Measurements from ENCODE around the gene RPS26. TPM values are rescaled to one million over a fixed set of nuclear protein-coding genes. Genes with fewer than 3 reads are reported as not detected.

Gene RPS26
- total RNA-seq, 2 experiments from 2014 or later: 118 to 126 TPM

- intact Hi-C loops (cut with DNase I, micrococcal nuclease): loop anchor here in 1 of 2 experiments (1.0 kb wide), 1 partner anchor 33 kb away; the partner anchor contains the start of gene RPS26
- Histone ChIP-seq H3K4me3 (ENCODE audit: low read length) (peak overlapping the region; percentile 70), H3K4me1 (ENCODE audit: insufficient read depth, low read length) (peaks cover 22% of the 10 kb centered on the region), H3K27me3 (ENCODE audit: control insufficient read depth in 1 of 2, insufficient read depth in 2 of 2, low read length in 2 of 2) (no peaks in the 10 kb centered on the region), H3K27ac (ENCODE audit: low read depth in 1 of 2, low read length in 2 of 2) (peak overlapping the region; percentile 30 to 36), H3K36me3 (ENCODE audit: insufficient read depth, low read length) (no peaks in the 10 kb centered on the region), H3K9me3 (ENCODE audit: control insufficient read depth in 1 of 2, insufficient read depth in 1 of 2, low read length in 2 of 2) (no peaks in the 10 kb centered on the region)
- H3K36me3 Mint-ChIP-seq (ENCODE audit: low read depth): no peaks in the 10 kb centered on the region
- POLR2A ChIA-PET: interaction anchor here (0.6 to 2.2 kb wide), 15 partner anchors 11 to 265 kb away, joined by 3 to 17 read pairs (median 4); partner anchors contain the start of genes DGKA, IKZF4, PA2G4 and RAB5B
- peaks cover 19% of the 10 kb centered on the region for H3K4me1 Mint-ChIP-seq (ENCODE audit: low read depth)
- H3K4me3 Mint-ChIP-seq: peak overlapping the region; percentile 88
- DNase-seq: peak; percentile 57 to 87 (median 64)
- ATAC-seq (ENCODE audit: poor library complexity): peak; percentile 89
- TF ChIP-seq, protein P1, sequence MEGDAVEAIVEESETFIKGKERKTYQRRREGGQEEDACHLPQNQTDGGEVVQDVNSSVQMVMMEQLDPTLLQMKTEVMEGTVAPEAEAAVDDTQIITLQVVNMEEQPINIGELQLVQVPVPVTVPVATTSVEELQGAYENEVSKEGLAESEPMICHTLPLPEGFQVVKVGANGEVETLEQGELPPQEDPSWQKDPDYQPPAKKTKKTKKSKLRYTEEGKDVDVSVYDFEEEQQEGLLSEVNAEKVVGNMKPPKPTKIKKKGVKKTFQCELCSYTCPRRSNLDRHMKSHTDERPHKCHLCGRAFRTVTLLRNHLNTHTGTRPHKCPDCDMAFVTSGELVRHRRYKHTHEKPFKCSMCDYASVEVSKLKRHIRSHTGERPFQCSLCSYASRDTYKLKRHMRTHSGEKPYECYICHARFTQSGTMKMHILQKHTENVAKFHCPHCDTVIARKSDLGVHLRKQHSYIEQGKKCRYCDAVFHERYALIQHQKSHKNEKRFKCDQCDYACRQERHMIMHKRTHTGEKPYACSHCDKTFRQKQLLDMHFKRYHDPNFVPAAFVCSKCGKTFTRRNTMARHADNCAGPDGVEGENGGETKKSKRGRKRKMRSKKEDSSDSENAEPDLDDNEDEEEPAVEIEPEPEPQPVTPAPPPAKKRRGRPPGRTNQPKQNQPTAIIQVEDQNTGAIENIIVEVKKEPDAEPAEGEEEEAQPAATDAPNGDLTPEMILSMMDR (IDR thresholded peaks at IDR 0.05): no peak
- no peaks in the 10 kb centered on the region for H3K27me3 Mint-ChIP-seq
- CTCF ChIA-PET: interaction anchor here (0.9 to 2.0 kb wide), 3 partner anchors 12 to 39 kb away, joined by 3 to 10 read pairs (median 6); no protein-coding TSS in a partner anchor
- H3K27ac Mint-ChIP-seq: peak overlapping the region; percentile 76
- H3K9me3 Mint-ChIP-seq: no peaks in the 10 kb centered on the region
Observed at GRCh38 chr12:56007564-56008559, 33.9 kb upstream of the RPS26 start.

DNA sequence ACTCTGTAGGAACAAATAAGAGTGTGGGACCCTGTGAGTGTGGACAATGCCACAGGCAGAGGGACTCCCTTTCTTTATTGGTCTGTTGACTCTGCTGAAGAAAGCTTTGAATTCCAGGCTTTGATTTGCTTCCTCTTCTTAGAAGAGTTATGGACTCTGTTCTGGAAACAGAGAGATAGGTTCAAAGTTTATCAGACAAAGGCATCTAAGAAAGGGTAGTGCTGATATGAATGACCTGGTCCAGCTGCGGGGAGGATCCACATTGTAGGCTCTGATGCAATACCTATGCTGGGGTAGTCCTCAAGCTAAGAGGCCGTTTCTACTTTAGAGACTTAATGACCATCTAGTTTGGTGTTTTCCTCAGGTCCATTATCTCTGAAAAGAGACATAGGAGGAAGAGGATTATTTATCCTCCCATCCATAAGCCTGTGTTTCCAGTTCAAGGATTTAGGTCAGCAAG is 31.6 kb upstream of the RPS26 start:
- Mint-ChIP-seq H3K4me1 (ENCODE audit: low read depth) (peaks cover 17% of the 10 kb centered on the region), H3K27ac (no peak overlapping the region), H3K27me3 (no peaks in the 10 kb centered on the region), H3K36me3 (ENCODE audit: low read depth) (no peaks in the 10 kb centered on the region), H3K4me3 (peak overlapping the region; percentile 43), H3K9me3 (no peaks in the 10 kb centered on the region)
- Histone ChIP-seq H3K4me1 (ENCODE audit: insufficient read depth, low read length) (peaks cover 22% of the 10 kb centered on the region), H3K27ac (ENCODE audit: low read depth in 1 of 2, low read length in 2 of 2) (no peak overlapping the region), H3K4me3 (ENCODE audit: low read length) (no peak overlapping the region), H3K27me3 (ENCODE audit: control insufficient read depth in 1 of 2, insufficient read depth in 2 of 2, low read length in 2 of 2) (no peaks in the 10 kb centered on the region), H3K9me3 (ENCODE audit: control insufficient read depth in 1 of 2, insufficient read depth in 1 of 2, low read length in 2 of 2) (no peaks in the 10 kb centered on the region), H3K36me3 (ENCODE audit: insufficient read depth, low read length) (no peaks in the 10 kb centered on the region)
- ChIA-PET POLR2A (interaction anchor here (0.7 to 1.6 kb wide), 2 partner anchors 31 to 108 kb away, joined by 3 read pairs; partner anchors contain the start of gene ZC3H10), CTCF (interaction anchor here (1.2 to 1.6 kb wide), 2 partner anchors 15 to 37 kb away, joined by 4 to 6 read pairs; no protein-coding TSS in a partner anchor)
- DNase-seq: no peak
- TF ChIP-seq, protein P1 (IDR thresholded peaks at IDR 0.05): no peak
- intact Hi-C loops (cut with DNase I, micrococcal nuclease): no loop called here
- ATAC-seq (ENCODE audit: poor library complexity): no peak

- CTCF ChIA-PET: interaction anchor here (0.6 kb wide), 1 partner anchor 17 kb away, joined by 3 read pairs; no protein-coding TSS in a partner anchor
Observed at GRCh38 chr12:56011509-56012090, 30.1 kb upstream of the RPS26 start.

More at GRCh38 chr12:56011509-56012090, 30.1 kb upstream of the RPS26 start:
- no peaks in the 10 kb centered on the region for H3K27me3 ChIP-seq (ENCODE audit: control insufficient read depth in 1 of 2, insufficient read depth in 2 of 2, low read length in 2 of 2)
- no peaks in the 10 kb centered on the region for H3K9me3 ChIP-seq (ENCODE audit: control insufficient read depth in 1 of 2, insufficient read depth in 1 of 2, low read length in 2 of 2)
- H3K27ac Mint-ChIP-seq: no peak overlapping the region
- TF ChIP-seq, protein P1 (IDR thresholded peaks at IDR 0.05): no peak
- H3K4me1 Mint-ChIP-seq (ENCODE audit: low read depth): peaks cover 12% of the 10 kb centered on the region
- ATAC-seq (ENCODE audit: poor library complexity) (no peak), DNase-seq (no peak)
- no peaks in the 10 kb centered on the region for H3K36me3 ChIP-seq (ENCODE audit: insufficient read depth, low read length)
- H3K27me3 Mint-ChIP-seq: no peaks in the 10 kb centered on the region
- POLR2A ChIA-PET: interaction anchor here (0.9 kb wide), 1 partner anchor 16 kb away, joined by 3 read pairs; no protein-coding TSS in a partner anchor
- H3K4me1 ChIP-seq (ENCODE audit: insufficient read depth, low read length): peaks cover 12% of the 10 kb centered on the region
- intact Hi-C loops (cut with DNase I, micrococcal nuclease): no loop called here
- H3K27ac ChIP-seq (ENCODE audit: low read depth in 1 of 2, low read length in 2 of 2): no peak overlapping the region
- no peaks in the 10 kb centered on the region for H3K9me3 Mint-ChIP-seq
- no peak overlapping the region for H3K4me3 Mint-ChIP-seq
- H3K4me3 ChIP-seq (ENCODE audit: low read length): no peak overlapping the region
- H3K36me3 Mint-ChIP-seq (ENCODE audit: low read depth): no peaks in the 10 kb centered on the region

Measured in CD4-positive, alpha-beta T cell (primary cell).